ENCODE data around the gene SWAP70. TPM values are rescaled to one million over a fixed set of nuclear protein-coding genes. Genes with fewer than 3 reads are reported as not detected.

SWAP70 gene
- total and polyA plus RNA-seq, 2 of the 8 experiments (the other 6 are each of a cell fraction or from before 2014, with no cell fraction given), result 14.8 to 37.5 TPM

GRCh38 chr11:9660886-9661285, 3.0 kb upstream of the SWAP70 start (continued):
- no peak for TF ChIP-seq USF2 (IDR thresholded peaks at IDR 0.05; ENCODE audit: low read length)
- TF ChIP-seq EP300 (IDR thresholded peaks at IDR 0.05; ENCODE audit: borderline replicate concordance in 1 of 2, low read depth in 2 of 2, low read length in 2 of 2), result no peak
- TF ChIP-seq SIX5 (IDR thresholded peaks at IDR 0.05; ENCODE audit: low read depth, low read length), result no peak
- no peak for TF ChIP-seq SRF (IDR thresholded peaks at IDR 0.05; ENCODE audit: low read depth, low read length)
- no peak for TF ChIP-seq BRCA1 (IDR thresholded peaks at IDR 0.05; ENCODE audit: low read depth, low read length)
- no peak for TF ChIP-seq FOSL1 (IDR thresholded peaks at IDR 0.05; ENCODE audit: insufficient read depth, low read depth, low read length)
- TF ChIP-seq ASH2L (IDR thresholded peaks at IDR 0.05; ENCODE audit: low read length), result no peak
